Nephron progenitor cell (in vitro differentiated cells): Measurements from ENCODE around the gene NTRK3.

Experiments used
- DNase-seq: peaks from one replicate; pipeline ENCODE4 v3.0.0; 2021
- H3K27ac Mint-ChIP-seq: 2 replicates; pipeline ENCODE4 v1.8.0; 2021; ENCODE audit warnings: mild to moderate bottlenecking, moderate library complexity, mixed read lengths
- H3K27me3 Mint-ChIP-seq: 2 replicates; pipeline ENCODE4 v1.8.0; 2021; ENCODE audit warnings: mild to moderate bottlenecking, low read depth, mixed read lengths; ENCODE audit not compliant: poor library complexity
- H3K36me3 Mint-ChIP-seq: 2 replicates; pipeline ENCODE4 v1.8.0; 2021; ENCODE audit warnings: low read depth, mixed read lengths
- H3K4me1 Mint-ChIP-seq: 2 replicates; pipeline ENCODE4 v1.8.0; 2021; ENCODE audit warnings: mixed read lengths
- H3K4me3 Mint-ChIP-seq: 2 replicates; pipeline ENCODE4 v1.8.0; 2021; ENCODE audit warnings: mild to moderate bottlenecking, moderate library complexity, mixed read lengths
- H3K9me3 Mint-ChIP-seq: 2 replicates; pipeline ENCODE4 v1.8.0; 2021; ENCODE audit warnings: mild to moderate bottlenecking, moderate library complexity, mixed read lengths
- TF ChIP-seq, protein P1 (sequence below): fragments of 200-600 bp; sonication (generic); IDR thresholded peaks from 2 replicates; pipeline ENCODE4 v1.5.0; 2021; ENCODE audit warnings: antibody characterized with exemption

Gene NTRK3

DNA sequence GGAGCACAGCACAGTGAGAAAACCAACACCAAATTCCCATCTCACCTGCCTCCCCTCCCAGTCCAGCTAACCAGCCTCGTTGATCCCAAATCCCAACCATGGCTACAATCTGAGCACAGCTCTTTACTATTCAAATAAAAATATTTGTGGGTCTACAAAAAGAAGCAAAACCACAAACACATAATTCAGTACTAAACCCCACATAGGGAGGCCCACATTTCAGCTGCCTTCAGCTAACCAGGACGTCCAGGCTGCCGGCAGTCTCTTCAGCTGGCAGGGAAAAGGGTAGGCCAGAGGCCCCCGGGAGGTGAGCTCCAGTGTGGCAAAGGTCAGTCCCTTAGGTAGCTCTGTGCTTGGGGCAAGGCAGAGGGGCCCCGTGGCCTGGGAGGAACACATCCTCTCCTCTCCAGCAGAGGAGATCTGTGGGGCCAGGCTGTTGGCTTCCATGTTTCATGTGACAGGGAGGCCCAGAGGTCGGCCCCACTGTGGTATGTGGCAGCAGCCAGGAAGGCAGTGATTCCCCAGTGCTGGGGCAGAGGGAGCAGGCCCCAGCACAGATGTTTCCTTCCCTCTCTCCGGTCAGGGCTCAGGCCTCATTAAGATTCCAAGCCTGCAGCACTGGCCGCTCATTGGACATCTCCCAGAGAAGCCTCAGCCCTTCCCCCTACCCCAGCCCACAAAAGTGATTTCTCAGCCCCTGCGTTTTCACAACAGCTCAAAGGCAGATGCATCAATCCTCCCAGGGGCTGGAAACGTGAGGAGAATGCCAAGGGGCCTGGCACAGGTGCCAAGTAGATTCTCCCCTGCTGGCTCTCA, 381.4 kb downstream of the NTRK3 start:
- no peak overlapping the region for H3K4me3 Mint-ChIP-seq
- H3K9me3 Mint-ChIP-seq = no peaks in the 10 kb centered on the region
- TF ChIP-seq, protein P1, sequence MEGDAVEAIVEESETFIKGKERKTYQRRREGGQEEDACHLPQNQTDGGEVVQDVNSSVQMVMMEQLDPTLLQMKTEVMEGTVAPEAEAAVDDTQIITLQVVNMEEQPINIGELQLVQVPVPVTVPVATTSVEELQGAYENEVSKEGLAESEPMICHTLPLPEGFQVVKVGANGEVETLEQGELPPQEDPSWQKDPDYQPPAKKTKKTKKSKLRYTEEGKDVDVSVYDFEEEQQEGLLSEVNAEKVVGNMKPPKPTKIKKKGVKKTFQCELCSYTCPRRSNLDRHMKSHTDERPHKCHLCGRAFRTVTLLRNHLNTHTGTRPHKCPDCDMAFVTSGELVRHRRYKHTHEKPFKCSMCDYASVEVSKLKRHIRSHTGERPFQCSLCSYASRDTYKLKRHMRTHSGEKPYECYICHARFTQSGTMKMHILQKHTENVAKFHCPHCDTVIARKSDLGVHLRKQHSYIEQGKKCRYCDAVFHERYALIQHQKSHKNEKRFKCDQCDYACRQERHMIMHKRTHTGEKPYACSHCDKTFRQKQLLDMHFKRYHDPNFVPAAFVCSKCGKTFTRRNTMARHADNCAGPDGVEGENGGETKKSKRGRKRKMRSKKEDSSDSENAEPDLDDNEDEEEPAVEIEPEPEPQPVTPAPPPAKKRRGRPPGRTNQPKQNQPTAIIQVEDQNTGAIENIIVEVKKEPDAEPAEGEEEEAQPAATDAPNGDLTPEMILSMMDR = no peak
- peaks cover 22% of the 10 kb centered on the region for H3K27me3 Mint-ChIP-seq
- no peaks in the 10 kb centered on the region for H3K36me3 Mint-ChIP-seq
- no peak overlapping the region for H3K27ac Mint-ChIP-seq
- H3K4me1 Mint-ChIP-seq = peaks cover 22% of the 10 kb centered on the region
- DNase-seq = peak; percentile 48

DNA sequence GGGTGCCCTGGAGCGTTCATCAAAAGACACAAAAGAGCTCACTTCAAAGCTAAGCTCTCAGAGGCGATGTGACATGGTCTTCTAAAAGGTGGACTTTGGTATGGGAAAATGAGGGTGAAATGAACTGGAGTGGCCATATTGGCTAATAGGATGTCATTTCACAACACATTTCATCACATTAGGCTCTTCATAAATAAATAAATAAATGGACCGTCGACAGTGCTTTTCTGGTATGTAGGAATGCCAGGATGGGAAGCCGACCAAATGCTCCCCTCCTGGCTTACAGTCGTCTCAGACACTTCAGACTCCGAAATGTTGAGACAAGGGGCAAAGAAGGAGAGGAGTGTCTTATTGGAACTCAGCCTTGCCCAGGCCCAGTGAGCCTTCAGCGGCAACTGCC, 383.0 kb downstream of the NTRK3 start:
- peaks cover 27% of the 10 kb centered on the region for H3K27me3 Mint-ChIP-seq
- H3K36me3 Mint-ChIP-seq = no peaks in the 10 kb centered on the region
- H3K27ac Mint-ChIP-seq = no peak overlapping the region
- H3K4me3 Mint-ChIP-seq = no peak overlapping the region
- no peak for DNase-seq
- TF ChIP-seq, protein P1 = no peak
- H3K9me3 Mint-ChIP-seq = no peaks in the 10 kb centered on the region
- peaks cover 22% of the 10 kb centered on the region for H3K4me1 Mint-ChIP-seq

DNA sequence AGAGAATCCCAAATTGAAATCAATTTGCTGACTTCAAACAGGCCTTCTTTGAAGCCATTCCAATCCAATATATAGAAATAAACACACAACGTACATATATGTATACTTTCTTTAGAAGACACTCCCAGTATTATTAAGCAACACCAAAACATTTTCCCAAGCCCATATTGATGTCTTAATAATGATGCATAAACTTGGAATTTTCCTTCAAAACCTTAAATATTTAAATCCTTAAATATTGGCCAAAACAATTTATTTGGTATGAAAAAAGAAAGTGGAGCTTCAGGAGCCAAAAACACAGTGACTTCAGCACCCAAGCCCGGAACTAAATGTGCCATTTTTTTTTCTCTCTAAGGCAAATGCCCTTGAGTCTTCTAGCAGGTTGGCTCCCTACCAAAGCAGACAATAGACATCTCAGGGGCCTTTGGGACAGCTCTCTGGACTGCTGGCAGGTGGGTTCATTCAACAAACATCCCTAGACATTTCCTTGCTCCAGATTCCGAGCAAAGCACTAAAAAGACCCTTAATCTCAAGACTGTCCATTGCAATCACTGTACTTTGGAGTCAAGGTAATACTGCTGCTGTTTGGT, 384.7 kb downstream of the NTRK3 start:
- Mint-ChIP-seq H3K9me3 (no peaks in the 10 kb centered on the region), H3K27ac (no peak overlapping the region), H3K4me3 (no peak overlapping the region), H3K36me3 (no peaks in the 10 kb centered on the region), H3K27me3 (peaks cover 39% of the 10 kb centered on the region), H3K4me1 (peaks cover 17% of the 10 kb centered on the region)
- no peak for DNase-seq
- TF ChIP-seq, protein P1 = no peak

DNA sequence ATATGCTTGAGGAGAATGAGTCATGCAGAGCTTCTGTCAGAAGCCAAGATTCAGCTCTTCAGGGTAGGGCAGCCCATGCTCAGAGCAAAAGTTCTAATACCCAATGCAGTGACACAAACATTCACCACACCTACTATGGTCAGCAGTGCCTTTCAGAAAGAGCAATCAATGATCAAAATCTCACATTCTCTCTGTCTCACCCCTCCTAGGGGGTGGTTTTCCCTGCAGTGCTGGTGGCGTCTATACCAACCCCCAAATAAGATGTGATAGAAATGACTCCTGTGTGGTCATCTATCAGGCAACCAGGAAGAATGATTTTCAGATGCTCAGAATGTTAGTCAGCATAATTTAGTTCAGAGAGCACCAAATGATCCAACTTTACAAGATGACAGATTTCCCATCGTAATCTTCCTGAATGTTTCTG, 385.3 kb downstream of the NTRK3 start:
- TF ChIP-seq, protein P1 = no peak
- Mint-ChIP-seq H3K36me3 (no peaks in the 10 kb centered on the region), H3K27me3 (peaks cover 42% of the 10 kb centered on the region), H3K9me3 (no peaks in the 10 kb centered on the region), H3K4me1 (peaks cover 17% of the 10 kb centered on the region), H3K27ac (no peak overlapping the region), H3K4me3 (no peak overlapping the region)
- DNase-seq = no peak

- Mint-ChIP-seq H3K4me1 (no peaks in the 10 kb centered on the region), H3K27me3 (peaks cover 66% of the 10 kb centered on the region), H3K36me3 (no peaks in the 10 kb centered on the region), H3K27ac (no peak overlapping the region), H3K9me3 (no peaks in the 10 kb centered on the region), H3K4me3 (no peak overlapping the region)
- DNase-seq = no peak
- TF ChIP-seq, protein P1 = no peak
Observed at GRCh38 chr15:87866961-87867360, 389.6 kb downstream of the NTRK3 start.
